IMR-90 (cell line): ENCODE measurements around the gene CENPP. TPM values are rescaled to one million over a fixed set of nuclear protein-coding genes. Genes with fewer than 3 reads are reported as not detected.

Experiments
- ATAC-seq: fragments of 200-7000 bp; cut with Tn5 transposase; 2 replicates; pipeline ENCODE4 v1.9.1; 2020; ENCODE audit warnings: low read depth, mild to moderate bottlenecking, moderate library complexity
- BruUV-seq: library from RNA; stranded (reverse); fragments of 400-500 nt; replicated peaks from 2 replicates; lab custom pipeline; 2021; lab: Mats Ljungman, UMichigan
- CTCF ChIA-PET: fragments of 300-600 bp; formaldehyde crosslinking; extraction: SDS; loops from one replicate; lab custom pipeline; 2021; ENCODE audit warnings: antibody characterized with exemption; lab: Yijun Ruan, JAX
- POLR2A ChIA-PET: fragments of 300-600 bp; sonication (Branson Sonifier 250); formaldehyde crosslinking; loops from one replicate; lab custom pipeline; 2022; ENCODE audit warnings: antibody characterized with exemption; ENCODE audit not compliant: unreplicated experiment; lab: Charles Lee
- DNase-seq: peaks from one replicate; pipeline ENCODE4 v3.0.0; 2013
- H2AFZ ChIP-seq: replicated peaks from 2 replicates; pipeline ENCODE3; 2013; ENCODE audit warnings: low read length, mild to moderate bottlenecking; ENCODE audit not compliant: poor library complexity
- H2AK5ac ChIP-seq: 2 replicates; pipeline ENCODE4 v1.6.1; 2013; ENCODE audit warnings: low read depth, low read length, inconsistent platforms
- H2AK9ac ChIP-seq: replicated peaks from 2 replicates; pipeline ENCODE3; 2013; ENCODE audit warnings: mild to moderate bottlenecking, low read depth, low read length, moderate library complexity; ENCODE audit not compliant: poor library complexity
- H2BK120ac ChIP-seq: 2 replicates; pipeline ENCODE4 v1.6.1; 2013; ENCODE audit warnings: low read depth, low read length, inconsistent platforms
- H2BK15ac ChIP-seq: 3 replicates; pipeline ENCODE4 v1.6.1; 2013; ENCODE audit warnings: low read depth, low read length, inconsistent platforms
- H2BK20ac ChIP-seq: 2 replicates; pipeline ENCODE4 v1.6.1; 2013; ENCODE audit warnings: low read depth, mild to moderate bottlenecking, inconsistent platforms, low read length, moderate library complexity
- H2BK5ac ChIP-seq: 2 replicates; pipeline ENCODE4 v1.6.1; 2013; ENCODE audit warnings: mild to moderate bottlenecking, low read depth, low read length, inconsistent platforms; ENCODE audit not compliant: poor library complexity, severe bottlenecking
- H3K14ac ChIP-seq: replicated peaks from 2 replicates; pipeline ENCODE4 v1.6.1; 2013; ENCODE audit warnings: low read depth, low read length, inconsistent platforms
- H3K18ac ChIP-seq: 2 replicates; pipeline ENCODE4 v1.6.1; 2013; ENCODE audit warnings: low read depth, low read length, control low read depth
- H3K23ac ChIP-seq: 2 replicates; pipeline ENCODE4 v1.6.1; 2013; ENCODE audit warnings: low read depth, low read length, inconsistent platforms
- H3K27ac ChIP-seq: 2 replicates; pipeline ENCODE4 v1.5.1; 2013; ENCODE audit warnings: mild to moderate bottlenecking, control low read depth, low read length; ENCODE audit not compliant: insufficient read depth
- H3K27me3 ChIP-seq: 2 replicates; pipeline ENCODE4 v1.6.1; 2013; ENCODE audit warnings: low read length; ENCODE audit not compliant: control insufficient read depth, insufficient read depth
- H3K36me3 ChIP-seq: 2 replicates; pipeline ENCODE4 v1.6.1; 2013; ENCODE audit warnings: low read length, mixed read lengths; ENCODE audit not compliant: control insufficient read depth, insufficient read depth
- H3K4ac ChIP-seq: 2 replicates; pipeline ENCODE4 v1.6.1; 2013; ENCODE audit warnings: low read depth, low read length, inconsistent platforms
- H3K4me1 ChIP-seq: 2 replicates; pipeline ENCODE4 v1.6.1; 2013; ENCODE audit warnings: low read length, mixed read lengths; ENCODE audit not compliant: control insufficient read depth, insufficient read depth
- H3K4me2 ChIP-seq: 2 replicates; pipeline ENCODE4 v1.6.1; 2013; ENCODE audit warnings: low read depth, mild to moderate bottlenecking, control low read depth, low read length, moderate library complexity
- H3K4me3 ChIP-seq: 2 replicates; pipeline ENCODE4 v1.5.1; 2013; ENCODE audit warnings: low read depth, mild to moderate bottlenecking, control low read depth, low read length, moderate library complexity; ENCODE audit not compliant: insufficient read depth
- H3K56ac ChIP-seq: 2 replicates; pipeline ENCODE4 v1.6.1; 2013; ENCODE audit warnings: low read length, inconsistent platforms; ENCODE audit not compliant: insufficient read depth; ENCODE audit errors: extremely low read depth
- H3K79me1 ChIP-seq, 2 experiments: 2 replicates each; pipeline ENCODE4 v1.6.1; 2013; ENCODE audit warnings: low read length in 2 of 2, inconsistent platforms in 1 of 2, low read depth in 1 of 2
- H3K9ac ChIP-seq: 2 replicates; pipeline ENCODE4 v1.6.1; 2013; ENCODE audit warnings: low read depth, low read length, control low read depth
- H3K9me1 ChIP-seq: 2 replicates; pipeline ENCODE4 v1.6.1; 2013; ENCODE audit warnings: low read length, inconsistent platforms; ENCODE audit not compliant: insufficient read depth
- H3K9me3 ChIP-seq: 2 replicates; pipeline ENCODE4 v1.6.1; 2013; ENCODE audit warnings: low read length; ENCODE audit not compliant: control insufficient read depth, insufficient read depth
- H4K20me1 ChIP-seq: 2 replicates; pipeline ENCODE4 v1.6.1; 2013; ENCODE audit warnings: low read length, inconsistent platforms; ENCODE audit not compliant: insufficient read depth
- H4K5ac ChIP-seq: 2 replicates; pipeline ENCODE4 v1.6.1; 2013; ENCODE audit warnings: mild to moderate bottlenecking, low read depth, low read length, control low read depth
- H4K8ac ChIP-seq, 2 experiments: 2 replicates each; pipeline ENCODE4 v1.6.1; 2013; ENCODE audit warnings: low read depth in 2 of 2, low read length in 2 of 2, control low read depth in 1 of 2, inconsistent platforms in 1 of 2
- H4K91ac ChIP-seq: 2 replicates; pipeline ENCODE4 v1.6.1; 2013; ENCODE audit warnings: low read depth, low read length, inconsistent platforms; ENCODE audit not compliant: insufficient read depth
- BHLHE40 ChIP-seq: fragments of 150-350 bp; IDR thresholded peaks from 2 replicates; pipeline ENCODE4 v1.6.1; 2016; ENCODE audit warnings: mild to moderate bottlenecking, low read depth, low read length
- SMC3 ChIP-seq: fragments of 150-350 bp; IDR thresholded peaks from 2 replicates; pipeline ENCODE4 v1.6.1; 2016; ENCODE audit warnings: low read depth, mild to moderate bottlenecking, antibody characterized with exemption, low read length, moderate library complexity
- WGBS, 2 experiments: methylation state at CpG; one replicate each; pipeline versions ENCODE4 v1.1.5 to v1.1.7; 2013; ENCODE audit warnings: missing lambda C conversion rate in 2 of 2; ENCODE audit not compliant: insufficient read length in 1 of 2; ENCODE audit errors: extremely low coverage in 2 of 2; 5-methylcytosine and 5-hydroxymethylcytosine counted together
- dilution Hi-C: fragments of 300-500 bp; cut with HindIII; formaldehyde crosslinking; loops from one replicate; pipeline ENCODE4 v1.14.3; 2018; ENCODE audit warnings: low sequenced_read_pairs; ENCODE audit not compliant: unreplicated experiment
- in situ Hi-C: fragments of 300-500 bp; cut with MboI; formaldehyde crosslinking; loops from 3 replicates; pipeline ENCODE4 v1.14.3; 2019; ENCODE audit warnings: low sequenced_read_pairs, inconsistent platforms, mixed read lengths
- intact Hi-C: fragments of 100-400 bp; cut with micrococcal nuclease; formaldehyde crosslinking; loops from 2 replicates; pipeline ENCODE4 v1.10.0; 2022
- polyA plus RNA-seq, 3 experiments: library from polyadenylated mRNA; depleted of rRNA; stranded (reverse); fragments of >200 nt; gene quantifications; 2 replicates each; pipeline ENCODE4 v1.2.3, GENCODE V29; 2012; ENCODE audit warnings: low replicate concordance in 1 of 3
- total RNA-seq: library from RNA; depleted of rRNA; stranded (reverse); fragments of >200 nt; gene quantifications from 2 replicates; pipeline ENCODE4 v1.2.3, GENCODE V29; 2012
- TF ChIP-seq, protein P1 (sequence below): fragments of 150-350 bp; IDR thresholded peaks from 2 replicates; pipeline ENCODE4 v1.6.1; 2016; ENCODE audit warnings: low read depth, mild to moderate bottlenecking, low read length, moderate library complexity, borderline replicate concordance

The CENPP gene
- total and polyA plus RNA-seq, 2 of the 4 experiments (the other 2 are of a cell fraction), result 1.4 to 2.0 TPM

GRCh38 chr9:92562461-92562967 is 236.8 kb downstream of the CENPP start:
- Histone ChIP-seq H3K4me3 (no peak overlapping the region), H3K23ac (no peak overlapping the region), H2AFZ (no peak overlapping the region), H2BK20ac (no peak overlapping the region), H3K9me1 (peaks cover 5% of the 10 kb centered on the region), H2BK120ac (no peak overlapping the region), H2AK9ac (no peak overlapping the region), H3K56ac (no peak overlapping the region), H3K18ac (no peak overlapping the region), H3K14ac (no peak overlapping the region), H4K91ac (no peak overlapping the region; the same call in 1 of the 2 replicates), H4K8ac (no peak overlapping the region), H3K36me3 (no peaks in the 10 kb centered on the region), H3K9ac (no peak overlapping the region), H3K79me1 (no peaks in the 10 kb centered on the region), H3K4ac (no peak overlapping the region), H3K27ac (peak overlapping the region; percentile 3; the same call in 1 of the 2 replicates), H3K27me3 (no peaks in the 10 kb centered on the region; the same call in 1 of the 2 replicates), H4K5ac (no peak overlapping the region), H4K20me1 (no peaks in the 10 kb centered on the region; the same call in 1 of the 2 replicates), H2AK5ac (no peak overlapping the region), H2BK5ac (no peak overlapping the region), H3K9me3 (no peaks in the 10 kb centered on the region; the same call in 1 of the 2 replicates), H3K4me2 (peak overlapping the region; percentile 41; the same call in 1 of the 2 replicates), H3K4me1 (peaks cover 14% of the 10 kb centered on the region), H2BK15ac (no peak overlapping the region)
- CTCF ChIA-PET, result interaction anchor here (1.2 kb wide), 1 partner anchor 27 kb away, joined by 3 read pairs; no protein-coding TSS in a partner anchor
- ATAC-seq, result peak; percentile 68
- TF ChIP-seq BHLHE40, result no peak
- TF ChIP-seq, protein P1, sequence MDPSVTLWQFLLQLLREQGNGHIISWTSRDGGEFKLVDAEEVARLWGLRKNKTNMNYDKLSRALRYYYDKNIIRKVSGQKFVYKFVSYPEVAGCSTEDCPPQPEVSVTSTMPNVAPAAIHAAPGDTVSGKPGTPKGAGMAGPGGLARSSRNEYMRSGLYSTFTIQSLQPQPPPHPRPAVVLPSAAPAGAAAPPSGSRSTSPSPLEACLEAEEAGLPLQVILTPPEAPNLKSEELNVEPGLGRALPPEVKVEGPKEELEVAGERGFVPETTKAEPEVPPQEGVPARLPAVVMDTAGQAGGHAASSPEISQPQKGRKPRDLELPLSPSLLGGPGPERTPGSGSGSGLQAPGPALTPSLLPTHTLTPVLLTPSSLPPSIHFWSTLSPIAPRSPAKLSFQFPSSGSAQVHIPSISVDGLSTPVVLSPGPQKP, result no peak
- no peak for TF ChIP-seq SMC3
- peak; percentile 87 for DNase-seq
- BruUV-seq, result no TSS peak
- dilution Hi-C loops, result no loop called here
- WGBS, 2 experiments, result no CpG with 5 or more reads among the region's 5 CpGs
- in situ Hi-C loops, result no loop called here
- intact Hi-C loops, result no loop called here
- POLR2A ChIA-PET, result no interaction called here
